ENCODE results near the gene BNIP5.
"Not testable (repeated sequence)": the region's sequence is repeated elsewhere in the genome, so short reads cannot be mapped to it uniquely, and the experiment has no call there.

BNIP5 gene

DNA sequence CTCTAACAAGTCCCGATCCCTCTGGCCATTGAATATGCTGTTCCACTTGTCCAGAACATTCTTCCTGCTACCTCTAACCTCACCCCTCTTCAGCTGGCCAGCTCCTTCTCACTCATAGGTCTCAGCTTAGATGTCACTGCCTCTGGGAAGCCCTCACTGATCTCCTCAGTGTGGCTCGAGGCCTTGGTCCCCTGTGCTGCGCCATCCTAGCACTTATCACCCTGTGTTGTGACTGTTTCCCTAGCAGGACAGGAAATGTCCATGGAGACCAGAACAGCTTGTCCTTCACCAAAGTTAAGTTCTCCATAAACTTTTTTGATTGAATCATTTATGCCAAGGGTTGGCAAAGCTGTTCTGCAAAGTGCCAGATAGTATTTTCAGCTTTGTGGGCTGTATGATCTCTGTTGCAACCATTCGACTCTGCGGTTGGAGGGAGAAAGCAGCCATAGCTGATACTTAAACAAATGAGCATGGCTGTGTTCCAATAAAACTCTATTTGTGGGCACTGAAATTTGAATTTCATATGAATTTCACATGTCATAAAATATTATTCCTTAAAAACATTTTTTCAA, 6.5 kb upstream of the BNIP5 start:
- DNase-seq (ENCODE audit: low read depth), result no peak

DNA sequence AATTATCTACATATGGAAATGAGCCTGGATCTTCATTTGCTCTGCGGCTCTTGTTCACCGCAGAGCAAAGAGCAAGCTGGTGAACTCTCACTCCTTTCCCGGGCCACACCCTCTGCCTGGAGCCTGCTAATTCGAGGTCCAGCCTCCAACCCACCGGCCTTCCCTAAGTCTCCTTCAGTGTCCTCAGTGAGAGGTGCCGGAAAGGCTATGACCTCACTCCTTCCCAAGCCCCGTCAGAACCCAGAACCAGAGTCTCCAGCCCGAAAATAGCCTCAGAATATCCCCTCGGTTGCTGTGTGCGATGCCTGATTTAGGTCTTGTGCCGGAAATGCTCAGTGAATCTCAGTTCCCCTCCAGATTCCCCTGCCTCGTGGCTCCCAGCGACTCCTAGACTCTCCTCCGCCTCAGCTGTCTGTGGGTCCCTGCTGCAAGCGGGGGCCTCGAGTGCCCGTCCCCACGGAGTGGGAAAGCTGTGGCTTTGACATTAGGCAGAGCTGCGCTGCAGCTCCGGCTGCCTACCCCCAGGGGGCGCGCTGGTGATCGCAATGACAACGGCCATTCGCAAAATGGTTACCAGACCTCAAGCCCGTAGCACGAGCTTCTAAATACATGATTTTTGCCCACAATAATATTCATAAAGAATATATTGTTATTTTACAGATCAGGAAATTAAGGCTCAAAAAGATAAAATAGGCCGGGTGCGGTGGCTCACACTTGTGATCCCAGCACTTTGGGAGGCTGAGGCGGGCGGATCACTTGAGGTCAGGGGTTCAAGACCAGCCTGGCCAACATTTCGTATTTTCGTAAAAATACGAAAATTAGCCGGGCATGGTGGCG, 4.1 kb upstream of the BNIP5 start:
- DNase-seq (ENCODE audit: low read depth), result peak; percentile 49

DNA sequence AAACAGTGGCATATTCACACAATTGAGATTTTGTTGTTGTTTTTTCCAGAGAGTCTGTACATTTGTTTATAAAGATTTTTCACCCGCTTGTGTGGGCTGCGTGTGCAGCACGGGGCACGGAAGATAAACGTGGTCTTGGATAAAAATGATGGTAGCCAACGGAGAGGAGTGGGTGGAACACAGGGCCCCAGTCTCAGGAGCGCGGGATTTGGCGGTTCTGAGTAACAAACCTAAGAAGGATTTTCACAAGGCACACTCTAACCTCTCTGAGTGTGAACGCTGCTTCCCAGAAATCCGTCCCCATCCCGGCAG, 3.6 kb upstream of the BNIP5 start:
- DNase-seq (ENCODE audit: low read depth), result no peak

- DNase-seq (ENCODE audit: low read depth), result no peak
Observed at GRCh38 chr6:36339146-36339545, 2.5 kb upstream of the BNIP5 start.

- not testable (repeated sequence) for DNase-seq (ENCODE audit: low read depth)
Observed at GRCh38 chr6:36338223-36338622, 1.5 kb upstream of the BNIP5 start.

DNA sequence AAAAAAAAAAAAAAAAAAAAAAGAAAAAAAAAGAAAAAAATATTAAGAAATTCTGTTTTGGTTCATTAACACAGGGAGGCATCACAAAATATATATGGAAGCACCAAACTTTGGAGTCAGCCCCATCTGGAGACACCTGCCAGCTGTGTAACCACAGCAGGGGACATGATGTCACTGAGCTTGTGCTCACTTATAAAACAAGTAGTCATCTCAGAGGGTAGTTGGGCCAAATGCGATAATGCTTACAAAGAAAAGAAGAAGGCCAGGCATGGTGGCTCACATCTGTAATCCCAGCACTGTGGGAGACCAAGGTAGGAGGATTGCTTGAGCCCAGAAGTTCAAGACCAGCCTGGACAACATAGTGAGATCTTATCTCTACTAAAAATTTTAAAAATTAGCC, 1.1 kb upstream of the BNIP5 start:
- no peak for DNase-seq (ENCODE audit: low read depth)

DNA sequence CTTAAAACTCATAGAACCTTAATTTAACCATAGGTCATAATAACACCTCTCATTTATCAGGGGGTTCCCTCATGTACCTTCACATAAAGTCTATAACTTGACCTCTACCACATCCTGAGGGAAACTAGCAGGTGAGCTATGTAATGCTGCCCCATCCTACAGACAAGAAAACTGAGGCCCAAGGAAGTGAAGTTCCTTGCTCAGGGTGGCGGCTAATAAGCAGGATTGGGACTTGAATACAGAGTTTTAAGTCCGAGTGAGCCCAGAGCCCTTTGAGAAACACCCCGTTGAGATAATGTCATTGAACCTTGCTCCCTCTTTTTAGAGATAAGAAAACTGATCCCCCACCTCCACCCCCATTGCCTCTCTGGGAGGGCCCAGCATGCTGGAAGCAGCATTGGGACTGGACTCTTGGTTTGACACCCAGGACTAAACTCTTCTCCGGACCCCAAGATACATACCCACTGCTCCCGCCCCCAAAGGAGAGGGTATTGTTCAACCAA, 429 bp downstream of the BNIP5 start:
- DNase-seq (ENCODE audit: low read depth), result no peak

- DNase-seq (ENCODE audit: low read depth), result no peak
Observed at GRCh38 chr6:36335465-36336207, 1.1 kb downstream of the BNIP5 start.

DNA sequence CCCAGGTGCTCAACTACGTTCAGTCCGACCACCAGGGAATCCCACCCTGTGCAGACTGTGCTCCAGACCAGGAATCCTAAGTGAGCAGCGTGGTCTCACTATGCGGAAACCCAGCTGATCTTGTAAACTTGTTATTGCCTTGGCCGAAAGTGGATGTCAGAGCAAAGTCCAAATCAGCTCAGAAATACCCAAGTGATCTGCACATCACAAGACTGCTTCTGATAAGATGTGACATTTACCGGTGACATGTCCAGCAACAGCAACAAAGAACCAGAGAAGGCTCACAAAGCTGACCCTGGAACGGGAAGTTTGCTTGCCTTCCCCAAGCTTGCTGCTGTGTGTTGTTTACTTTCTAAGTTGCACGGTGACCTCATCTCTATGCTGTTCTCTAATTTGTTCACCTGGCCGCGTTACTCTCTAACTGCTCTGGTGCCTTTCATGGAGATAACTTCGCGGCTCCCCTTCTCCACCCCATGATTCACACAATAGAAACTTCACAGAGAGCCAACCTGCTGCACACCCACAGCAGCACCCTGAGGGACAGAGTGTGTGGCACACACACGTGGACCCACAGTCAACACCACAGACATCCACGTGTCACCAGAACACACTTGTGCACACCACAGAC, 1.7 kb downstream of the BNIP5 start:
- DNase-seq (ENCODE audit: low read depth), result no peak

DNA sequence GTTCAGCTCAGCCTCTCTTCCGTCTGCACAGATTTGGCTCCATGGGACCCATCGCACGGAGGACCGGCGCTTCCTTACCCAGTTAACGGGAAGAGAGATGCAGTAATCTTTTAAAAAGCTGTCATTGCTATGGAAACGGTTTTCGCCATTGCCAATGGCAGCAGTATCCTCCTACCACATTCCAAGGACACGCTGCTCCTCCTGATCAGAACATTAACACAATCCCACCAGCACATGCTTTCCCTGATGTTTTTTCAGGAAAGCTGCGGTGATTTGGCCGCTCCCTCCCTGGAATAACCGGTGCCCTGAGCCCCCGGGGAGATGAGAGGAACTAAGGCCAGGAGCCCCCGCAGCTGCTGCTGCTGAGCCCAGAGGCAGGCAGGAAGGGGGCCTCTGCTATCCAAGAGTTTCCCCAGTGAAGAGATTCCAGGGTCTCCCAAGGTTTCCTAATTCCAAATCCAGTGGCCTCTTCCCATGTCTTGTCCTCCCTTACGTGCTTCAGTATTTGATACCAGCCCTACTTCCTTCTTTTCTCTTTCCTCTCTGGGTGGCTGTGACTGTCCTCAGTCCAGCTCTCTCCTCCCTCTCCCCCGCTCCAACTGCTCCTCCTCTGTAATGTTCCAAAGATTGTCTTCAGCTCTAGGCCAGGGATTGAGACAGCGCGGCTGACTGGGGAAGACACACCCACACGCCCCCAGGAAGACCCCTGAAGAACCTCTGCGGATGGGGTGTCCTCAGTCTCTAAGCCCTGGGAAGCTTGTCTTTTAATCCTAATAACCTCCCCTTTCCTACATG, 2.6 kb downstream of the BNIP5 start:
- DNase-seq (ENCODE audit: low read depth), result no peak

DNA sequence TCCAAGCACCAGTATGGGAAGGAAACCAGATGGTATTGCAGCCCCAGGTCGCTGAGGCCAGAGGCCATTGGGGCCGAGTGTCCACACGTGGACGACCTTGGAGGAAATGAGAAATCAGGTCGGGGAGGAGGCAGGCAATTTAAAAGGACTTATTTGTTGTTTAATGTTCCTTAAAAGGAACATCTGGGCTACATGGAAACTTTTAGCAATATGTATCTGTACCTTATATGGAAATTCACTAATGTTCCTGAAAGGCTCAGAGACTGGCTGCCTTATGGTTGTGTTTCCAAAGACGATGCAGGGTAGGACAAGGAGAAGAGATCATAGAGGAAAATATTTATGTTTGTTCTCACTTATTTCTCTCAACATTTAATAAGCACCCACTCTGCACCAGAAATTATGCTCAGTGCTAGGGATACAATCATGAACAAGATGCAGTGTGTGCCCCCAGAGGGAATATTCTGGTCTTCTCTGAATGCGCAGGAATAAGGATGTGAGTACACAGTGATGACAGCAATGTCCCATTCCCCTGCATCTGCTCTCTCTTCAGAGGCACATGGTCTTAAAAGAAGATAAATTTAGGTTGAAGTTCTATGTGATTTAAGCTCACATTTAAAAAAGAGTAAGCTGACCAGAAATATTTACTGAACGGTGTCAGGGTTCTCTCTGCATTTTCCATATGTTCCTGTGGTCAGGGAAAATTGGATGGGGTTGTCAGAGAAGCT, 3.4 kb downstream of the BNIP5 start:
- no peak for DNase-seq (ENCODE audit: low read depth)

DNA sequence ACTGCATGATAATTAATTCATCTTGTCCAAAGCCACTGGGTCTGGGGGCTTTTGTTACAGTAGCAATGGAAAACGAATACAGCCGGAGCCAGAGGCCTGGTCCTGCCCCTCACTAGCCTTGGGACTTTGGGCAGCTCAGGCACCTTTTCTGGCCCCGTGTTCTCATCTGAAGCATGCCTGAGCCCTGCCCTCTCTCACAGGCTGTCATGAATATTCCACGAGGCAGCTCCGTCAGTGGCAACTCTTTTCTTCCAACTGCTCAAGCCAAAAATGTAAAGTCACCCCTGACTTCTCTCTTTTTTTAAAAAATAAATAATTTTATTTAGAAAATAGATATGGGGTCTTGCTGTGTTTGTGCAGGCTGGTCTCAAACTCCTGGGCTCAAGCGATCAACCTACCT, 5.3 kb downstream of the BNIP5 start:
- no peak for DNase-seq (ENCODE audit: low read depth)

- no peak for DNase-seq (ENCODE audit: low read depth)
Observed at GRCh38 chr6:36330366-36330765, 6.3 kb downstream of the BNIP5 start.

DNA sequence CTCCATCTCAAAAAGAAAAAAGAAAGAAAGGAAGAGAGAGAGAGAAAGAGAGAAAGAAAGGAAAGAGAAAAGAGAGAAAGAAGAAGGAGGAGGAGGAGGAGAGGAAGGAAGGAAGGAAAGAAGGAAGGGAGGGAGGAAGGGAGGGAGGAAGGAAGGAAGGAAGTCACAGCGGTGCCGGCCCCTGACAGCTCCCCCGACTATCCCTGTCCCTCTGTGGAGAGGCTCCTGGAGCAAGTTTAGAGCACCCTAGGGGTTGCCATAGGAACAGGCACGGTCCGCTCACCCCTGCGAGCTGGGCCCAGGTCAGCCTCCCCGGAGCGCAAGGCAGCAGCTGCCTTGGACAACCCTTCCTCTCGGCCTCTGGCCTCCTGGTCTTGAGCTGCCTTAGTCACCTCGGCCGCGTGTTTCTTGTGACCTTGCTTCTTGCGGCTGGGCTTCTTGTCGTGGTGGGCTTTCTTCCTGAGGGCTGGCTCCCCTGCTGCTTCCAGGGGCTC, 6.8 kb downstream of the BNIP5 start:
- no peak for DNase-seq (ENCODE audit: low read depth)

GRCh38 chr6:36328600-36328999, 8.1 kb downstream of the BNIP5 start:
- DNase-seq (ENCODE audit: low read depth), result no peak

GRCh38 chr6:36327919-36328236, 8.8 kb downstream of the BNIP5 start:
- no peak for DNase-seq (ENCODE audit: low read depth)

- DNase-seq (ENCODE audit: low read depth), result no peak
Observed at GRCh38 chr6:36327226-36327918, 9.3 kb downstream of the BNIP5 start.

- no peak for DNase-seq (ENCODE audit: low read depth)
Observed at GRCh38 chr6:36326356-36326995, 10.2 kb downstream of the BNIP5 start.

DNA sequence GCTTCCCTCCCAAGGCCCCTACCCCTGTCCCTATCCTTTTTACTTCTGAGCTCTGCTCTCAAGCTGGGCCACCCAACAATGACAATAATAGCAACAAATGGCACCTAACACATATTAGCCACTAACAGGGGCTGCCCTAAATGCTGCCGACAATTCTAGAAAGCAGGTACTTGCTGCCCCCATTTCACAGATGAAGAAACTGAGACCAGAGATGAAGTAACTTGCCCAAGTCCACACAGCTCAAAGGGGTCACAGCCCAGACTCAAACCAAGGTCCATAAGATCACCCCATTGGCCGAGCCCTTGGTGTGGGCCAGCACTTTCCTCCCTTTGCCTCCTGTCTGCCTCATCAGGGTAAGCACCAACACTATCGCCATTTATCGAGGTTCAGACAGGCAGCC, 12.0 kb downstream of the BNIP5 start:
- DNase-seq (ENCODE audit: low read depth), result no peak

GRCh38 chr6:36324191-36324590, 12.5 kb downstream of the BNIP5 start:
- no peak for DNase-seq (ENCODE audit: low read depth)

Data from stimulated activated CD8-positive, alpha-beta memory T cell treated with anti-CD3 and anti-CD28 coated beads, Interleukin-15, amount 100 ng/mL, for 1 hour (primary cell).